Mammary epithelial cell (primary cell): ENCODE data around the gene VEGFB.

Source experiments
- CTCF ChIP-seq, 2 donors: IDR thresholded peaks in 1 of 2; conservative IDR thresholded peaks in 1 of 2; 2 replicates each; pipeline ENCODE4 v1.5.1; 2011 to 2012; ENCODE audit warnings: inconsistent platforms in 2 of 2, low read length in 2 of 2, mild to moderate bottlenecking in 2 of 2, control low read depth in 1 of 2, low read depth in 1 of 2; ENCODE audit not compliant: insufficient read depth in 1 of 2; ENCODE audit errors: extremely low read depth in 1 of 2
- EZH2 ChIP-seq: IDR thresholded peaks from 2 replicates; pipeline ENCODE4 v1.6.1; 2012; ENCODE audit warnings: low read length, inconsistent platforms, borderline replicate concordance

DNA sequence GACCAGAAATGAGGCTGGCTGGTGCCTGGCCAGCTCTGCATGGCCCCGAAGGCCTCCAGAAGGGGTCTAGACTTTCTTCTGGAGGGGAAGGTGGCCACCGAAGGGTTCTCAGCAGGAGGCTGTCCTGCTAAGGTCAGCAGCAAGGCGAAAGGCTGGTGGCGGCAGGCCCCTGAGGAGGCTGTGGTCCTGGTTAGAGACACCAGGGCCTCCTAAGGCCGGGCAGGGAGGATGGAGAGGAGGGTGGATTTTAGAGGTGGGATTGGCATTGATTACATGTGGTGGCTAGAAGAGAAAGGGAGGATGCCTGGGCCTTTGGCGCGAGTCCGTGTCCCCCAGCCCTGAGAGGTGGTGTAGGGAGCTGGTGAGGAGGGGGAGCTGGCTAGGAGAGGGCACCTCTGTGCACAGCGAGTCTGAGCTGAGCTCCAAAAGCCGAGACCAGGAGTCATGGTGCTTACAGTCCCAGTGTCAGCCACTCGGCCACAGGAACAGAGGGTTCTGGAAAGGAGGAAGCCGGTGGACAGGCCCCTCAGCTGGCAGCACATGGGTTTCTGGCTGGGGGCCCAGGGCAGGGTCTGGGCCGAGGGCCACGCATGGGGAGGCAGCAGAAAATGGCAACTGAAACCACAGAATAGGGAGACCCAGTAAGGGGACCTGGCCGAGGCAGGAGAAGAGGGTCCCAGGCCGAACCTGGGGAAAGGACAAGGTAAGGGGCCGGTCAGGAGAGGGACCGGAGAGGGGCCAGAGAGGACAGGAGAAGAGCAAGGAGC, 25.4 kb upstream of the VEGFB start:
- no peak for TF ChIP-seq EZH2
- no peak for TF ChIP-seq CTCF (conservative IDR thresholded peaks at IDR 0.05 in 1 of 2, IDR thresholded peaks at IDR 0.05 in 1 of 2; ENCODE audit: extremely low read depth in 1 of 2, insufficient read depth in 1 of 2, low read depth in 1 of 2, low read length in 2 of 2)
